A673 (cell line): ENCODE data around the gene CAPN9. TPM values are rescaled to one million over a fixed set of nuclear protein-coding genes. Genes with fewer than 3 reads are reported as not detected.

Experiments used
- BruUV-seq: library from RNA; stranded (reverse); fragments of 400-500 nt; replicated peaks from 2 replicates; lab custom pipeline; 2021; lab: Mats Ljungman, UMichigan
- CTCF ChIA-PET: fragments of 300-600 bp; sonication (Branson Sonifier 250); formaldehyde crosslinking; loops from one replicate; lab custom pipeline; 2022; ENCODE audit warnings: antibody characterized with exemption; lab: Charles Lee
- POLR2A ChIA-PET: fragments of 300-600 bp; sonication (Branson Sonifier 250); formaldehyde crosslinking; loops from one replicate; lab custom pipeline; 2022; ENCODE audit warnings: antibody characterized with exemption; ENCODE audit not compliant: low non-redundant PET; lab: Charles Lee
- DNase-seq: peaks from one replicate; pipeline ENCODE4 v3.0.0-alpha.2; 2015; ENCODE audit warnings: low spot score
- H3K27ac ChIP-seq: fragments of 200-600 bp; sonication (generic); 2 replicates; pipeline ENCODE4 v1.5.1; 2016; ENCODE audit warnings: mixed run types, low read depth, mild to moderate bottlenecking, mixed read lengths, antibody characterized with exemption, low read length; ENCODE audit not compliant: poor library complexity, severe bottlenecking
- H3K27me3 ChIP-seq: fragments of 200-600 bp; sonication (generic); replicated peaks from 2 replicates; pipeline ENCODE4 v1.6.1; 2017; ENCODE audit warnings: mixed run types, low read depth, mild to moderate bottlenecking, mixed read lengths, antibody characterized with exemption, low read length; ENCODE audit not compliant: insufficient read depth, poor library complexity
- H3K36me3 ChIP-seq: fragments of 200-600 bp; sonication (generic); 2 replicates; pipeline ENCODE4 v1.6.1; 2016; ENCODE audit warnings: mixed run types, mild to moderate bottlenecking, mixed read lengths, antibody characterized with exemption, low read length; ENCODE audit not compliant: insufficient read depth, poor library complexity, severe bottlenecking
- H3K4me1 ChIP-seq: fragments of 200-600 bp; sonication (generic); 2 replicates; pipeline ENCODE4 v1.6.1; 2017; ENCODE audit warnings: mixed run types, mild to moderate bottlenecking, mixed read lengths, antibody characterized with exemption, low read length; ENCODE audit not compliant: insufficient read depth, poor library complexity, severe bottlenecking
- H3K4me3 ChIP-seq: fragments of 200-600 bp; sonication (generic); 2 replicates; pipeline ENCODE4 v1.5.1; 2016; ENCODE audit warnings: low read depth, mixed run types, mild to moderate bottlenecking, mixed read lengths, low read length; ENCODE audit not compliant: poor library complexity, severe bottlenecking
- H3K9me3 ChIP-seq: fragments of 200-600 bp; sonication (generic); 2 replicates; pipeline ENCODE4 v1.6.1; 2016; ENCODE audit warnings: mixed run types, low read depth, mild to moderate bottlenecking, mixed read lengths, antibody characterized with exemption, low read length; ENCODE audit not compliant: poor library complexity, severe bottlenecking
- EZH2 ChIP-seq: fragments of 200-600 bp; sonication (generic); IDR thresholded peaks from 2 replicates; pipeline ENCODE4 v1.6.1; 2017; ENCODE audit warnings: borderline replicate concordance, low read depth, mild to moderate bottlenecking, mixed read lengths, antibody characterized with exemption, low read length; ENCODE audit not compliant: poor library complexity, severe bottlenecking
- intact Hi-C: fragments of 100-400 bp; cut with micrococcal nuclease; formaldehyde crosslinking; loops from one replicate; pipeline ENCODE4 v1.10.0; 2022; ENCODE audit not compliant: unreplicated experiment
- total RNA-seq: library from RNA; stranded (reverse); gene quantifications from 2 replicates; pipeline ENCODE4 v1.2.3, GENCODE V29; 2021
- TF ChIP-seq, protein P1 (sequence below): fragments of 300-800, 200-600 bp; sonication (generic); conservative IDR thresholded peaks from 2 replicates; pipeline ENCODE4 v1.5.1; 2017; ENCODE audit warnings: low read depth, mild to moderate bottlenecking, antibody characterized with exemption, low read length, moderate library complexity, mixed read lengths

Gene CAPN9
- total RNA-seq, 1 experiment from 2014 or later = not detected

DNA sequence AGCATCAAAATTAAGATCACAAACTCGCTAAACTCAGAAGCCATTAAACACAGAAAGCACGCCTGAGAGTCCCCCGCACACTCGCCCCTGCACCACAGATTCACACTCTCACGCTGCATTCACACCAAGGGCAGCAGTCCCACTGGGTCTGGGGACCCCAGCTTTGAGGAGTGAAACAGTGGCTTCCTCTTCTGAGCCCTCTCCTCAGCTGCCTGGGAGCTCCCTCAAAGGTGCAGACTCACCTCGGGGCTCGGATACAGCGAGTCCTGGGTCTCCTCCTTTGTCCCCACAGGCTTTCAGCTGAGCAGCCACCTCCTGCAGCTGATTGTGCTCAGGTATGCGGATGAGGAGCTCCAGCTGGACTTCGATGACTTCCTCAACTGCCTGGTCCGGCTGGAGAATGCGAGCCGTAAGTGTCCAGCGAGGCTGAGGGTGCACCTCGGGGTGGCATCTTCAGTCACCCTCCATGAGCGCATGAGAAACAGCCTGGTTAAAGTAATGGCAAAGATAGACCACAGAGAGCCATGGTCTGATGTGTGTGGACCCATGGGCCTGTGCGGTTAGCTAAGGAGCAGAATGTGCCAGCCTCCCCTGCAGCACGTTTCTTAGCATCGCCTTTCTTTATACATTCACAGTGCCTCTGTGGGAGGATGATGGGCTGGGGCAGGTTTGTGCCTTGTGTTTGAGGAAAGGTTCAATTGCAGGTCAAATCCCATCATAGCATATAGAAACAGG is 47.9 kb downstream of the CAPN9 start:
- Histone ChIP-seq H3K9me3 (no peaks in the 10 kb centered on the region), H3K4me3 (no peak overlapping the region), H3K27me3 (no peaks in the 10 kb centered on the region), H3K4me1 (no peaks in the 10 kb centered on the region), H3K27ac (no peak overlapping the region), H3K36me3 (no peaks in the 10 kb centered on the region)
- intact Hi-C loops = loop anchor here (5.0 kb wide), 1 partner anchor 807 kb away; no protein-coding TSS in a partner anchor
- no peak for DNase-seq
- ChIA-PET POLR2A (no interaction called here), CTCF (no interaction called here)
- TF ChIP-seq, protein P1, sequence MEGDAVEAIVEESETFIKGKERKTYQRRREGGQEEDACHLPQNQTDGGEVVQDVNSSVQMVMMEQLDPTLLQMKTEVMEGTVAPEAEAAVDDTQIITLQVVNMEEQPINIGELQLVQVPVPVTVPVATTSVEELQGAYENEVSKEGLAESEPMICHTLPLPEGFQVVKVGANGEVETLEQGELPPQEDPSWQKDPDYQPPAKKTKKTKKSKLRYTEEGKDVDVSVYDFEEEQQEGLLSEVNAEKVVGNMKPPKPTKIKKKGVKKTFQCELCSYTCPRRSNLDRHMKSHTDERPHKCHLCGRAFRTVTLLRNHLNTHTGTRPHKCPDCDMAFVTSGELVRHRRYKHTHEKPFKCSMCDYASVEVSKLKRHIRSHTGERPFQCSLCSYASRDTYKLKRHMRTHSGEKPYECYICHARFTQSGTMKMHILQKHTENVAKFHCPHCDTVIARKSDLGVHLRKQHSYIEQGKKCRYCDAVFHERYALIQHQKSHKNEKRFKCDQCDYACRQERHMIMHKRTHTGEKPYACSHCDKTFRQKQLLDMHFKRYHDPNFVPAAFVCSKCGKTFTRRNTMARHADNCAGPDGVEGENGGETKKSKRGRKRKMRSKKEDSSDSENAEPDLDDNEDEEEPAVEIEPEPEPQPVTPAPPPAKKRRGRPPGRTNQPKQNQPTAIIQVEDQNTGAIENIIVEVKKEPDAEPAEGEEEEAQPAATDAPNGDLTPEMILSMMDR = no peak
- no peak for TF ChIP-seq EZH2
- no TSS peak for BruUV-seq

DNA sequence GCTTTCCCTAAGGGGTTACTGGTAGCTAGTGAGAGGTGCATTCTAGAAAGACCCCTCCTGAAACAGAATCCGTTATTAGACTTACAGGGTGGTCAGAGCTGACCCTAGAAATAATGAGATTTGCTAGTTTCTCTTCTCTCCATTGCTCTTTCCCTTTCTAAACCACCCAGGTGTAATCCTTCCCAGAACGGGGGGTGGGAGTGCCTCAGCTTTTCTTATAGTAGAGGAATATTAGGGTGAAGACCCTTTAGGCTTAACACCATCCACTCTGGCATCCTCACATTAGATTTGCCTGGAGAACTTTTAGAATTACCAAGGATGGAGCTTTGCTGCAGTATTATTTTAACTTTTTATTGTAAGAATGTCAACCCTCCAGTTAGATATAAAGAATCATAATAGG is 49.4 kb downstream of the CAPN9 start:
- H3K4me3 ChIP-seq = no peak overlapping the region
- H3K27me3 ChIP-seq = no peaks in the 10 kb centered on the region
- intact Hi-C loops = loop anchor here (5.0 kb wide), 1 partner anchor 806 kb away; no protein-coding TSS in a partner anchor
- no peak for DNase-seq
- H3K9me3 ChIP-seq = no peaks in the 10 kb centered on the region
- H3K27ac ChIP-seq = no peak overlapping the region
- CTCF ChIA-PET = no interaction called here
- no TSS peak for BruUV-seq
- no peaks in the 10 kb centered on the region for H3K36me3 ChIP-seq
- TF ChIP-seq EZH2 = no peak
- TF ChIP-seq, protein P1 = no peak
- H3K4me1 ChIP-seq = no peaks in the 10 kb centered on the region
- POLR2A ChIA-PET = no interaction called here

DNA sequence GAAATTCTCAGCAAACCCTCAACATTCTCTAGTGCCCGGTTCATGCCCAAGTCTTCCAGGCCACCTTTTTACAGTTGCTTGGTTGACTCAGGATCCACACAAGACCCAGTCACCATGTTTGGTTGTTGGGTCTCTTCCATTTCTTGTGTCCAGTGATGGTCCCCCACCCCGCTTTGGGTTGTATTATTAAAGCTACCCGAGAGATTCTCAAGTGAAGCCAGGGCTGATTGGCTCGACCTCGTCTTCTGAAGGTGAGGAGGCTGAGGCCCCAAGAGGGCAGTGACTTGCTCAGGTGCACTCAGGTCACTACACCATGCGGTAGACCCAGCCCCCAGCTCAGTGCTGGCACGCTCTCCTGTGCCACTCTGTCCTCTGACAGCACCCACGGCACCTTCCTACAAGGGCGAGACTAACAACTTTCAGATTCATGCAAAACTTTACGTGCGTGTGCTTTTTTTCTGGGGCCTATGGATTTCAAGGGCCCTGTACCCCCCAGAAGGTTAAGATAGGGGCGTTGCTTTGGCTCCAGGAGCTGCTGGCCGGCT is 50.3 kb downstream of the CAPN9 start:
- no peak for DNase-seq
- H3K4me1 ChIP-seq = no peaks in the 10 kb centered on the region
- no peak overlapping the region for H3K4me3 ChIP-seq
- H3K27ac ChIP-seq = no peak overlapping the region
- no peaks in the 10 kb centered on the region for H3K36me3 ChIP-seq
- ChIA-PET CTCF (interaction anchor here (1.3 kb wide), 1 partner anchor 413 kb away, joined by 6 read pairs; no protein-coding TSS in a partner anchor), POLR2A (no interaction called here)
- H3K9me3 ChIP-seq = no peaks in the 10 kb centered on the region
- no TSS peak for BruUV-seq
- no peak for TF ChIP-seq EZH2
- TF ChIP-seq, protein P1 = no peak
- intact Hi-C loops = loop anchor here (5.0 kb wide), 1 partner anchor 805 kb away; no protein-coding TSS in a partner anchor
- H3K27me3 ChIP-seq = no peaks in the 10 kb centered on the region
